ENCODE measurements around the gene CACNA1S.
A peak's percentile ranks its signal among the peaks of the same experiment; 100 is the strongest.

Gene CACNA1S

DNA sequence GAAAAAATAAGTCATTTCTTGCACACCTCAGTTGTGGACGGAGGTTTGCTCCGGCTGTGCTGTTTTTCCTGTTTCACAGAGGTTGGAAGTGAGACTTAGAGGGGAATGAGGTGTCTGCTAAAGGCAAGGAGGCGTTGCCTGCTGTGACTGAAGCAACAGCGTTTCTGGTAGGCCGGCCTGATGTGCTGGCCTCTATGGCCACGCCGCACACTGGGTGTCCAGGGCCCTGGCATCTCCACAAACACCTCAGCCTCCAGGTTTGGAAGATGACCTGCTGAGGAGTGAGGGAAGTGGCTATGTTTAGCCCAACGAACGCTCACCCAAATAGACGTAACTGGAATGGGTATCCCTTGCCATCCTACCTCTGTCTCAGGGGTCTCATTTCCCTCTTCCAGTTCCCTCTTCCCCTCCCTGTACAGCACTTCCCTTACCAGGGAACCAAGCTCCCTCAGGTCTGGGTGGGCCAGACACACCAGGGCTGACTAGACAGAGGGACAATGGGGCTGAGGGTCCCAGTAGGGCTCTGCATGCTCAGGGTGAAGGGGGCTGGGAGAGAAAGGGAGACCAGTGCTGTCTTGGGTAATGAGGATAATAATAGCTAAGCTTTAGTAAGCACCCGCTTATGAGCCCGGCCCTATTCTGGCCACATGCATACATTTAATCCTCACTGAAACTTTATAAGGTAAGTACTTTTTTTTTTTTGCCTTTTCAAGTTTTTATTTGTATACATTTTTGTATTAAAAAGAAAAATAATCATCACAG lies 11.9 kb downstream of the CACNA1S start:
- TF ChIP-seq, protein P1, sequence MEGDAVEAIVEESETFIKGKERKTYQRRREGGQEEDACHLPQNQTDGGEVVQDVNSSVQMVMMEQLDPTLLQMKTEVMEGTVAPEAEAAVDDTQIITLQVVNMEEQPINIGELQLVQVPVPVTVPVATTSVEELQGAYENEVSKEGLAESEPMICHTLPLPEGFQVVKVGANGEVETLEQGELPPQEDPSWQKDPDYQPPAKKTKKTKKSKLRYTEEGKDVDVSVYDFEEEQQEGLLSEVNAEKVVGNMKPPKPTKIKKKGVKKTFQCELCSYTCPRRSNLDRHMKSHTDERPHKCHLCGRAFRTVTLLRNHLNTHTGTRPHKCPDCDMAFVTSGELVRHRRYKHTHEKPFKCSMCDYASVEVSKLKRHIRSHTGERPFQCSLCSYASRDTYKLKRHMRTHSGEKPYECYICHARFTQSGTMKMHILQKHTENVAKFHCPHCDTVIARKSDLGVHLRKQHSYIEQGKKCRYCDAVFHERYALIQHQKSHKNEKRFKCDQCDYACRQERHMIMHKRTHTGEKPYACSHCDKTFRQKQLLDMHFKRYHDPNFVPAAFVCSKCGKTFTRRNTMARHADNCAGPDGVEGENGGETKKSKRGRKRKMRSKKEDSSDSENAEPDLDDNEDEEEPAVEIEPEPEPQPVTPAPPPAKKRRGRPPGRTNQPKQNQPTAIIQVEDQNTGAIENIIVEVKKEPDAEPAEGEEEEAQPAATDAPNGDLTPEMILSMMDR (IDR thresholded peaks at IDR 0.05; ENCODE audit: low read depth, low read length) = no peak
- DNase-seq = peak; percentile 56
- no peaks in the 10 kb centered on the region for H3K27me3 ChIP-seq (ENCODE audit: insufficient read depth, low read depth, severe bottlenecking)

GRCh38 chr1:201098992-201099677 lies 13.1 kb downstream of the CACNA1S start:
- H3K9me3 ChIP-seq (ENCODE audit: severe bottlenecking) = no peaks in the 10 kb centered on the region
- H3K36me3 ChIP-seq = no peaks in the 10 kb centered on the region
- no peak overlapping the region; the same call in 1 of the 2 replicates for H3K27ac ChIP-seq
- no peak for DNase-seq
- no peaks in the 10 kb centered on the region for H3K27me3 ChIP-seq (ENCODE audit: insufficient read depth, low read depth, severe bottlenecking)
- H3K4me3 ChIP-seq (ENCODE audit: low read depth, low read length) = no peak overlapping the region
- TF ChIP-seq, protein P1 (IDR thresholded peaks at IDR 0.05; ENCODE audit: low read depth, low read length) = no peak

More for the DNA sequence above, 11.9 kb downstream of the CACNA1S start:
- Histone ChIP-seq H3K36me3 (no peaks in the 10 kb centered on the region), H3K4me3 (ENCODE audit: low read depth, low read length) (no peak overlapping the region), H3K9me3 (ENCODE audit: severe bottlenecking) (no peaks in the 10 kb centered on the region), H3K27ac (peak overlapping the region; percentile 10; the same call in 1 of the 2 replicates)

- H3K9me3 ChIP-seq (ENCODE audit: severe bottlenecking) = no peaks in the 10 kb centered on the region
- H3K27me3 ChIP-seq (ENCODE audit: insufficient read depth, low read depth, severe bottlenecking) = no peaks in the 10 kb centered on the region
- DNase-seq = no peak
- H3K36me3 ChIP-seq = no peaks in the 10 kb centered on the region
- no peak overlapping the region for H3K27ac ChIP-seq
- TF ChIP-seq, protein P1 (IDR thresholded peaks at IDR 0.05; ENCODE audit: low read depth, low read length) = no peak
- H3K4me3 ChIP-seq (ENCODE audit: low read depth, low read length) = no peak overlapping the region
These were observed 15.0 kb downstream of the CACNA1S start for GRCh38 chr1:201096977-201097856.

DNA sequence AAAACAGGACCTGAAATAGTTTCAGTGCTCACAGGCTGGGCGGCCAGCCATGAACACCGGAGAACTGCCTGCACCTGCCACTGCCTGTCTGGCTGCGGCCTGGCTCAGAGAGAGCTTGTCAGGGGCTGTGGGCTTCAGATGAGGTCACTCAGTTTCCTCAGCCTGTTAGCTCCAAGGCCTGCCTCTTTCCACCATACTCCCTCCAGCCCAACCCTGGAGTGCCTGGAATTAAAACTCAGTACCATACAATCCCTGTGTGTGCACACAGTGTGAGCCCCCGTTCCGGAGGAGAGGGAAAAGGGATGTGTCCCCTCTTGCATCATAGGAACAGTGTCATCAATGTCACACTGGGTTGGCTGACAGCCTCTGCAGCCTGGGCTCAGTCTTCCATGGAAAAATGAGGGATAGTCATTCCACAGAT lies 16.2 kb downstream of the CACNA1S start:
- Histone ChIP-seq H3K4me3 (ENCODE audit: low read depth, low read length) (no peak overlapping the region), H3K27ac (no peak overlapping the region), H3K9me3 (ENCODE audit: severe bottlenecking) (no peaks in the 10 kb centered on the region), H3K27me3 (ENCODE audit: insufficient read depth, low read depth, severe bottlenecking) (no peaks in the 10 kb centered on the region), H3K36me3 (no peaks in the 10 kb centered on the region)
- TF ChIP-seq, protein P1 (IDR thresholded peaks at IDR 0.05; ENCODE audit: low read depth, low read length) = no peak
- DNase-seq = peak; percentile 34

GRCh38 chr1:201095581-201095980 lies 16.6 kb downstream of the CACNA1S start:
- no peak overlapping the region for H3K4me3 ChIP-seq (ENCODE audit: low read depth, low read length)
- no peaks in the 10 kb centered on the region for H3K27me3 ChIP-seq (ENCODE audit: insufficient read depth, low read depth, severe bottlenecking)
- no peaks in the 10 kb centered on the region for H3K9me3 ChIP-seq (ENCODE audit: severe bottlenecking)
- no peak overlapping the region for H3K27ac ChIP-seq
- TF ChIP-seq, protein P1 (IDR thresholded peaks at IDR 0.05; ENCODE audit: low read depth, low read length) = no peak
- H3K36me3 ChIP-seq = no peaks in the 10 kb centered on the region
- DNase-seq = no peak
